GM18526 (cell line): ENCODE measurements around the gene TRDN.

Experiments used
- POLR2A ChIP-seq: IDR thresholded peaks from 3 replicates; pipeline ENCODE4 v1.6.1; 2011; ENCODE audit not compliant: insufficient read length; ENCODE audit errors: extremely low read depth

The TRDN gene

DNA sequence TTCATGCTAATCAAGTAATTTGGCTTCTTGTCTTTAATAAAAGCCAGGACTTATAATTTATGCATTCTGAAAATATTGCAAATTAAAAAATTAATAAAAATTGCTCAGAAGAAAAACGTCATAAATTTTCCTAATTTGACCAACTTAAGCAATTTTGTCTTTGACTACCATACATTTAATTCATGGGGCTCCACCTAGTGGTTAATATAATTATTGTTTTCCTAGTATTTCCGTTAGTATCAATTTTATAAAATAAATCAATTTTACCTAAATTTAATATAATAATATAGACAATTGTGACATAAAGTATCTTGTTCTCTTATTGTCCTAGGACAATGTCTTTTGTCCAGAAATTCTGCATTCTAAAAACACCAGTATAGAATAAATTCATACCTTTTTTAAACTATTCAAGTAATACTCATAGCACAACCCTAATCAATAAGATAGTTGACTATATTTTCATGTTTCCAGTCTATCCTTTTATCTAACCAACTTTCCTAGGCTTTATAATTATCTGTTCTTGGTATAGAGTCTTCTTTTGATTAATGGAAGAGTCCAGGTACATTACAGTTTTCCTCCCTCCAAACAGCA, 319.9 kb downstream of the TRDN start:
- TF ChIP-seq POLR2A = no peak

DNA sequence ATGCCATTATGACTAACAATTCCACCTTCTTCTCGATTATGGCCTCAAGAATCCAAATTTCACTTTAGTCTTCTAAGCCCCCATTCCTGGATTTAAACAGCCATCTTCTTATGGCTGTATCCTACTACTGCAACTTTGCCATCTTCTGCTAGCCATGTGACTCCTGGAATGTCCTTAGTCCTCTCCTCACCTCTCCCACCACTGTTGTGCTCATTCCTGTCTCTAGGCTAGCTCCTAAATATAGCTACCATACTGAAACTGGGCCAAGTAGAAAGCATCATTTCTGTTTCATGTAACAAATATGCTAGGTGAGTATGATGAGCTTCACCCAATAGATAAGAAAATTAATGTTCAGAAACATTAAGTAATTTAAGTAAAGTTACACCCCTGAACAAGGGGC, 327.6 kb downstream of the TRDN start:
- no peak for TF ChIP-seq POLR2A

DNA sequence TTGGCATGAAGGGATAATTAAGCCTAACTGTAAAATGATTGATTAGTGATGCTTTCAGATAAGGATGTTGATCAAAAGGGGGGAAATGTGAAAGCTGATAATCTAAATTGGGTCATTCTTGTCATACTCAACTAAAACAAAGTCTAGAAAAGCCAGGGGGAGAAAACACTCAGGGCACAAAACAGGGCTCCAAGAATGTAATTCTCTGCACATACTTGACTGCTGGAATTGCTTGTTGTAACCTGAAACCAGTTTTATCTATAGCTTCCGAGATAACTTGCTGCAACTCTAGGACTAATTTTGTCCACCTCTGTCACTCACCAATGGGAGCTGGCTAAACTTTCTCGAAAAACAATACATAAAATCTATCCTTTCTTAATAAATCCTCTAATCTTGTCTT, 330.4 kb downstream of the TRDN start:
- TF ChIP-seq POLR2A = no peak

- no peak for TF ChIP-seq POLR2A
These were observed 341.1 kb downstream of the TRDN start for GRCh38 chr6:123295672-123296071.

- no peak for TF ChIP-seq POLR2A
These were observed 341.6 kb downstream of the TRDN start for GRCh38 chr6:123295181-123295580.

DNA sequence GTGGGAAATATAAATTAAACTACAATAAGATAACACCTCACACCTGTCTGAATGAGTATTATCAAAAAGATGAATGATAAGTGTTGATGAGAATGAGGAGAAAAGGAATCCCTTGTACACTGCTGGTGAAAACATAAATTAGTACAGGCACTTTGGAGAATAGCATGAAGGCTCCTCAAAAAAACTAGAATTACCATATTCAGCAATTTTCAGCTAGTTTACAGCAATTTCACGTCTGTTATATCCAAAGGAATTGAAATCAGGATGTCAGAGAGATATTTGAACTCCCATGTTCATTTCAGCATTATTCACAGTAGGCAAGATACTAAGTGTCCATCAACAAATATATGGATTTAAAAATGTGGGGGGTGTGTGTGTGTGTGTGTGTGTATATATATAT, 348.1 kb downstream of the TRDN start:
- no peak for TF ChIP-seq POLR2A

GRCh38 chr6:123276546-123276980, 360.2 kb downstream of the TRDN start:
- TF ChIP-seq POLR2A = no peak

GRCh38 chr6:123263981-123264380, 372.8 kb downstream of the TRDN start:
- no peak for TF ChIP-seq POLR2A

DNA sequence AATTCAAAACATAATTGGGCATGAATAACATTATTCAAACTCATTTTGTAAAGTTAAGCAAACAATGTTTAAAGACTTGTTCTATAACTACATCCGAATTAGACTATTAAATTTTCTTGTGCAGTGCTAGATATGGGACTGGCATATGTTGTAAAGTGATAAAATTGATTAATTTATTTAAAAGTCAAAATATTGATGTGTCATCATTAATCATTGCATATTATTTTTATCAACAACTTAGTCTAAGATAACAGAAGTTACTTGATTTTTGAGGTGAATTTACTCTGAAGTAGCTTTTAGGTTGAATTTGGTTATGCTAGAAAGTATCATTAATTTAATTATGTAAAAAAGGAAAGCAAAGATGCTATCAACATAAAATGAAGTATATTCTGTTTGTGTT, 396.1 kb downstream of the TRDN start:
- no peak for TF ChIP-seq POLR2A

DNA sequence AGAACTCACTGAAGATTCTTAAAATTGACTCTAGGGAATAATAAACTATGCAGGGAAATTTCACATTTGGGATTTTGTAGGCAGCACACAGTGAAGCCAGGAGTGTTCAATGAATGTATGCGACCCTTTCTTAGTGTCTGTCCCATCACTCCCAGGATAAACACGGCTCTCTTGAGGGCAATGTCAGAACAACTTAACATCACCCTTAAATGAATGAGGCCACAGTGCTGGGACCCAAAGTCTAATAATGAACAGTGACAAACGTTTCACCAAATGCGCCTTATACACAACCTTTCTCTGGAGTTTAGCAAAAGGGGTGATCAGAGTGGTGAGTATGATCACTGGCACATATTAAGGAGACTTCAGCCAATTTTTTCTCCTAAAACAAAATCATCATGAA, 403.4 kb downstream of the TRDN start:
- no peak for TF ChIP-seq POLR2A

- TF ChIP-seq POLR2A = no peak
These were observed 410.4 kb downstream of the TRDN start for GRCh38 chr6:123226398-123226797.

DNA sequence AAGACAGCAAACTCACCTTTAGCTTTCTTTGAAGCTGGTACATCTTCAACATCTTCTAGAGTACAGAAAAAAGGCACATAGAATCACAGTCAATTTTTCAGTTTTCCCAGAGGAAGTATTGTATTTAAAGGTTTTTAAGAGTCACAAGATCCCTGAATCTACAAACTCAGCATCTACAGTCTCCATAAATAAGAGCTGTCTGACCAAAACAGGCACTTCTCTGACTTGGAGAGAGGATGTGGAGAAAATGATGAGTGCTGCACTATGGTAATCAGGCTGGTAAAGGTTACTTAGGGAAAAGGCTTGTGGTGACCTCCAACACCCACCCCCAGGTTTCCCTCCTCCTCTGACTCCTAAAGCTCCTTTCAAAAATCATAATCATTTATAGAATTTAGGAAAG, 412.7 kb downstream of the TRDN start:
- TF ChIP-seq POLR2A = no peak

DNA sequence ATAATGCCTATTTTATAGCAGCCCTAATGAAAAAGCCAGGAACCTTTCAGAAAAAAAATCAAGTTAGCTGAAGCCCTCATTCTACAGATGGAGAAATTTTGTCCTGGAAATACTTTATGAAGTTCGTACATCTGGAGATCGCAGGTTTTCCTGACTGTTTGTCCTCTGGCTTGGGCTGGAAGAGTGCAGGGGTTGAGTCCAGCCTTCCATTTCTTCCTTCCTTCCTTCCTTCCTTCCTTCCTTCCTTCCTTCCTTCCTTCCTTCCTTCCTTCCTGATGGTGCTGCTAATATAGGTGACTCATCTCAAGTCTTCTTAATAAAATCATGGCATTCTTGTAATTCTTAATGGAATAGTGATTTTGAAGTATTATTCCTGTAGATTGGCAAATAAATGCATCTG, 413.3 kb downstream of the TRDN start:
- TF ChIP-seq POLR2A = no peak

GRCh38 chr6:123215211-123215610, 421.5 kb downstream of the TRDN start:
- TF ChIP-seq POLR2A = no peak

DNA sequence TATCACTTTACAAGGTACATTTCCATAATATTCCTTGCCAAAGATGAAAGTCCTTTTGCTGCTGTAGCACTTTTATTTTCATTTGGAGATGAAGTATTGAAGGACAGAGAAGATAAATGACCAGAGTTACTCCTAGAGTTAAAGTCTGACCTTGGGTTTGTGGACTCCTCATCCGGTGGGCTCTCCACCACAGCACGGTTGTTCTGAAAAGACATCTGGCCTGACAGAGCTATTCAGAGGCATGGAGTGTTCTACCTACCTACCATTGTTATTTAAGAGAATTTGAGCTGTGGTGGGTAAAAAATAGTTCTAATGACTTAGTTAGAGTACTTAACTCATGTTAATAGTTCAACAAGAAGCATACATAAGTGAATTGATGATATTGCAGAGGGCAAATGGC, 422.3 kb downstream of the TRDN start:
- no peak for TF ChIP-seq POLR2A

DNA sequence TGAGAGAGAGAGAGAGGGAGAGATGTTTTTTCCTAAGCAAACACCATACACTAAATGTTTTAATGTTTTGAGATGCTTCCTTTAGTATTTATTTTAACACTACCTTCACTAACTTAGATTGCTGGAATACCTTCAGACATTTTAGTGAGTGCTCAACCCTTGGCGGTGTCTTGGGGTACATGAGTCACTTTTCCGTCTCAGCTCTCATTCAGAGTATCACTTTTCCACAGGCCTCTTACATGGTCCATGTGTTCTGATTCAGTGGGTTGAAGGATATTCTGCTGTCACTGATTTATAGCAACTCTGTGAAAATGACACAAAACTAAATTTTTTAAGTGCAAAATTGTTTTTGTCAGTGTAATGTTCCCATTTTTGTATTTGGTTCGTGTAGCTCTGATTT, 422.8 kb downstream of the TRDN start:
- no peak for TF ChIP-seq POLR2A

DNA sequence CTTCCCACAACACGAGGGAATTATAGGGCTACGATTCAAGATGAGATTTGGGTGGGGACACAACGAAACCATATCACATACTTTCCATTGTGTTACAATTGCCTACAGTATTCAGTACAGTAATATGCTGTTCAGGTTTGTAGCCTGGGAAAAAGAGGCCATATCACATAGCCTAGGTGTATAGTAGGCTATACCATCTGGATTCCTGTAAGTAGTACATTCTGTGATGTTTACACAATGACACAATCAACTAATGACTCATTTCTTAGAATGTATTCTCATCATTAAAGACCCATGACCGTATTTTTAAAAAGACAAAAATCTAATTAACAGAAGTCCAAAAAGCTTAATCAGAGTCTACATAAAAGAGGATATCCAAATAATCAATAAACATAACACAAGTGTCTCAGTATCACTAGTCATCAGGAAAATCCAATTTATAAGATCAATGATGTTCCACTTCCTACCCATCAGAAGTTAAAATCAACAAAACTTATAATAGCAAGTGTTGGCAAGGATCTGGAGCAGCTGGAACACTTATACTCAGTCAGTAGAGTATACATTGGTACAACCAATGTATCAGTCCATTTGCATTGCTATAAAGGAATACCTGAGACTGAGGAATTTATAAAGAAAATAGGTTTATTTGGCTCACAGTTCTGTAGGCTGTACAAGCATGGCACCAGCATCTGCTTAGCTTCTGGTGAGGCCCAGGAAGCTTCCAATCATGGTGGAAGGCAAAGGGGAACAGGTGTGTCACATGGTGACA, 424.8 kb downstream of the TRDN start:
- TF ChIP-seq POLR2A = no peak
